SK-N-SH treated with all-trans-retinoic acid at 6 μM for 48 hours (cell line): ENCODE measurements around the gene RASA3.

ENCODE experiments used
- ARNTL ChIP-seq: fragments of 450-650 bp; formaldehyde crosslinking; IDR thresholded peaks from 2 replicates; pipeline ENCODE4 v1.5.0; 2020; ENCODE audit warnings: low read depth, mild to moderate bottlenecking, moderate library complexity, borderline replicate concordance
- RARB ChIP-seq: fragments of 250-450 bp; sonication (Bioruptor Pico); IDR thresholded peaks from 2 replicates; pipeline ENCODE4 v1.8.0; 2021; ENCODE audit warnings: mild to moderate bottlenecking, moderate library complexity
- SNAI2 ChIP-seq: fragments of 250-450 bp; sonication (Bioruptor Pico); IDR thresholded peaks from 2 replicates; pipeline ENCODE4 v1.5.0; 2020; ENCODE audit warnings: mild to moderate bottlenecking, moderate library complexity
- ZFP3 ChIP-seq: fragments of 250-450 bp; sonication (Bioruptor Pico); IDR thresholded peaks from 2 replicates; pipeline ENCODE4 v1.5.0; 2020; ENCODE audit warnings: mild to moderate bottlenecking, moderate library complexity

GRCh38 chr13:114047358-114047881 lies 85.0 kb downstream of the RASA3 start:
- TF ChIP-seq RARB (CRISPR knock-in tag) (no peak), SNAI2 (no peak), ZFP3 (CRISPR knock-in tag) (no peak), ARNTL (no peak)
